PC-3 (cell line): Measurements from ENCODE around the gene MYL12B. TPM values are rescaled to one million over a fixed set of nuclear protein-coding genes. Genes with fewer than 3 reads are reported as not detected.

ENCODE experiments used
- ATAC-seq: fragments of 200-7000 bp; cut with Tn5 transposase; 2 replicates; pipeline ENCODE4 v1.9.1; 2020; ENCODE audit warnings: mild to moderate bottlenecking, moderate library complexity
- BruUV-seq: library from RNA; stranded (reverse); fragments of 400-500 nt; replicated peaks from 2 replicates; lab custom pipeline; 2021; lab: Mats Ljungman, UMichigan
- CTCF ChIA-PET: fragments of 300-600 bp; sonication (Branson Sonifier 250); formaldehyde crosslinking; loops from one replicate; lab custom pipeline; 2022; ENCODE audit warnings: antibody characterized with exemption; lab: Charles Lee
- POLR2A ChIA-PET: fragments of 300-600 bp; sonication (Branson Sonifier 250); formaldehyde crosslinking; loops from one replicate; lab custom pipeline; 2022; ENCODE audit warnings: antibody characterized with exemption; ENCODE audit not compliant: unreplicated experiment; lab: Charles Lee
- DNase-seq: peaks from one replicate; pipeline ENCODE4 v3.0.0-alpha.2; 2015
- H2AFZ ChIP-seq: fragments of 300-600 bp; sonication (generic); 2 replicates; pipeline ENCODE4 v1.6.0; 2016; ENCODE audit warnings: antibody characterized with exemption, low read length
- H3F3A ChIP-seq: fragments of 300-600 bp; sonication (generic); one replicate; pipeline ENCODE4 v1.6.0; 2017; ENCODE audit warnings: antibody characterized with exemption, low read length, control low read depth, mild to moderate bottlenecking; ENCODE audit not compliant: unreplicated experiment
- H3K27ac ChIP-seq: fragments of 300-600 bp; sonication (generic); 2 replicates; pipeline ENCODE4 v1.5.1; 2016; ENCODE audit warnings: mild to moderate bottlenecking, low read length
- H3K27me3 ChIP-seq: fragments of 300-600 bp; sonication (generic); 2 replicates; pipeline ENCODE4 v1.6.1; 2016; ENCODE audit warnings: low read length, mixed read lengths
- H3K36me3 ChIP-seq: fragments of 300-600 bp; sonication (generic); 2 replicates; pipeline ENCODE4 v1.6.1; 2016; ENCODE audit warnings: low read depth, mixed run types, low read length, mixed read lengths
- H3K4me1 ChIP-seq: fragments of 300-600 bp; sonication (generic); 2 replicates; pipeline ENCODE4 v1.5.1; 2016; ENCODE audit warnings: low read length; ENCODE audit not compliant: insufficient read depth
- H3K4me2 ChIP-seq: fragments of 300-600 bp; sonication (generic); 2 replicates; pipeline ENCODE4 v1.6.0; 2016; ENCODE audit warnings: low read length
- H3K4me3 ChIP-seq: fragments of 300-600 bp; sonication (generic); 2 replicates; pipeline ENCODE4 v1.5.1; 2016; ENCODE audit warnings: mild to moderate bottlenecking, low read length, mixed read lengths
- H3K79me2 ChIP-seq: fragments of 300-600 bp; sonication (generic); 2 replicates; pipeline ENCODE4 v1.6.1; 2017; ENCODE audit warnings: low read length, mixed read lengths
- H3K9ac ChIP-seq: fragments of 300-600 bp; sonication (generic); 2 replicates; pipeline ENCODE4 v1.6.0; 2016; ENCODE audit warnings: mild to moderate bottlenecking, low read length
- H3K9me2 ChIP-seq: fragments of 300-600 bp; sonication (generic); replicated peaks from 2 replicates; pipeline ENCODE4 v1.6.1; 2016; ENCODE audit warnings: mixed run types, low read length, mixed read lengths
- H3K9me3 ChIP-seq: fragments of 300-600 bp; sonication (generic); 2 replicates; pipeline ENCODE4 v1.6.1; 2016; ENCODE audit warnings: low read length, mixed read lengths
- H4K20me1 ChIP-seq: fragments of 300-600 bp; sonication (generic); 2 replicates; pipeline ENCODE4 v1.6.1; 2016; ENCODE audit warnings: low read length, mixed read lengths
- CTCF ChIP-seq: fragments of 300-600 bp; sonication (generic); conservative IDR thresholded peaks from 2 replicates; pipeline ENCODE4 v1.5.1; 2017; ENCODE audit warnings: antibody characterized with exemption, low read depth, mild to moderate bottlenecking, low read length
- EZH2 ChIP-seq: fragments of 300-600 bp; sonication (generic); IDR thresholded peaks from one replicate; pipeline ENCODE4 v1.6.1; 2017; ENCODE audit warnings: antibody characterized with exemption, mild to moderate bottlenecking, low read length; ENCODE audit not compliant: unreplicated experiment
- EZH2phosphoT487 ChIP-seq: fragments of 300-600 bp; sonication (generic); IDR thresholded peaks from 2 replicates; pipeline ENCODE4 v1.6.1; 2018; ENCODE audit warnings: mild to moderate bottlenecking, antibody characterized with exemption, low read length, borderline replicate concordance
- intact Hi-C: fragments of 100-400 bp; cut with micrococcal nuclease; formaldehyde crosslinking; loops from 2 replicates; pipeline ENCODE4 v1.9.0; 2023
- total RNA-seq: library from RNA; depleted of rRNA; stranded (reverse); fragments of >200 nt; gene quantifications from 2 replicates; pipeline ENCODE4 v1.2.3, GENCODE V29; 2014

Gene MYL12B
- total RNA-seq, 1 experiment from 2014 or later: 308 TPM

- Histone ChIP-seq H2AFZ (no peak overlapping the region), H3K4me3 (no peak overlapping the region), H3K4me1 (no peaks in the 10 kb centered on the region), H3F3A (no peaks in the 10 kb centered on the region), H3K27me3 (no peaks in the 10 kb centered on the region), H3K9me2 (no peaks in the 10 kb centered on the region), H3K36me3 (no peaks in the 10 kb centered on the region), H3K4me2 (no peak overlapping the region), H3K9me3 (no peaks in the 10 kb centered on the region), H3K27ac (no peak overlapping the region), H3K9ac (no peak overlapping the region), H4K20me1 (no peaks in the 10 kb centered on the region), H3K79me2 (no peaks in the 10 kb centered on the region)
- no peak for ATAC-seq
- BruUV-seq: no TSS peak
- DNase-seq: no peak
- POLR2A ChIA-PET: no interaction called here
- intact Hi-C loops: no loop called here
- CTCF ChIA-PET: no interaction called here
- TF ChIP-seq EZH2phosphoT487 (no peak), CTCF (no peak), EZH2 (no peak)
Measured at GRCh38 chr18:3225588-3225987, 36.3 kb upstream of the MYL12B start.

- Histone ChIP-seq H3K9me2 (no peaks in the 10 kb centered on the region), H3K4me2 (no peak overlapping the region), H3K4me3 (no peak overlapping the region), H3F3A (no peaks in the 10 kb centered on the region), H3K9ac (no peak overlapping the region), H3K4me1 (no peaks in the 10 kb centered on the region), H3K9me3 (no peaks in the 10 kb centered on the region), H3K27ac (no peak overlapping the region), H3K79me2 (no peaks in the 10 kb centered on the region), H3K27me3 (no peaks in the 10 kb centered on the region), H4K20me1 (no peaks in the 10 kb centered on the region), H2AFZ (no peak overlapping the region), H3K36me3 (no peaks in the 10 kb centered on the region)
- ChIA-PET POLR2A (no interaction called here), CTCF (no interaction called here)
- ATAC-seq (no peak), DNase-seq (no peak)
- no TSS peak for BruUV-seq
- intact Hi-C loops: no loop called here
- TF ChIP-seq EZH2: no peak
- no peak for TF ChIP-seq CTCF
- TF ChIP-seq EZH2phosphoT487: no peak
Measured at GRCh38 chr18:3226048-3226447, 35.9 kb upstream of the MYL12B start.

- Histone ChIP-seq H3K36me3 (no peaks in the 10 kb centered on the region), H4K20me1 (no peaks in the 10 kb centered on the region), H3K27ac (no peak overlapping the region), H3K79me2 (no peaks in the 10 kb centered on the region), H3K4me1 (0 out of 2 replicates have a peak, but pooled peaks cover under 1% of the 10 kb centered on the region), H2AFZ (no peak overlapping the region), H3K9me2 (no peaks in the 10 kb centered on the region), H3F3A (no peaks in the 10 kb centered on the region), H3K9me3 (no peaks in the 10 kb centered on the region), H3K9ac (no peak overlapping the region), H3K4me3 (no peak overlapping the region), H3K4me2 (no peak overlapping the region), H3K27me3 (no peaks in the 10 kb centered on the region)
- no TSS peak for BruUV-seq
- intact Hi-C loops: no loop called here
- DNase-seq (peak; percentile 21), ATAC-seq (no peak)
- ChIA-PET POLR2A (interaction anchor here (0.6 kb wide), 1 partner anchor 113 kb away, joined by 5 read pairs; no protein-coding TSS in a partner anchor), CTCF (no interaction called here)
- TF ChIP-seq EZH2 (no peak), CTCF (no peak), EZH2phosphoT487 (no peak)
Measured at GRCh38 chr18:3230401-3231334, 31.3 kb upstream of the MYL12B start.
